ENCODE data around the gene WDFY2. TPM values are rescaled to one million over a fixed set of nuclear protein-coding genes. Genes with fewer than 3 reads are reported as not detected.
"Not testable (repeated sequence)": the region's sequence is repeated elsewhere in the genome, so short reads cannot be mapped to it uniquely, and the experiment has no call there.

WDFY2 gene
- total RNA-seq, 4 donors from 2014 or later = 5.2 to 11.5 (median 8.5) TPM

- WGBS, 2 donors (ENCODE audit: low coverage in 1 of 2) = 57 to 69% methylated on average over 6 to 9 of the region's 9 CpGs
- Histone ChIP-seq H3K9me3 (peaks cover 0 to 3% (median 0%) of the 10 kb centered on the region in 3 donors), H3K27ac (no peak overlapping the region), H3K27me3 (no peaks in the 10 kb centered on the region), H3K4me3 (no peak overlapping the region), H3K36me3 (no peaks in the 10 kb centered on the region), H3K4me1 (no peaks in the 10 kb centered on the region)
- TF ChIP-seq POLR2AphosphoS5 (IDR thresholded peaks at IDR 0.05) (no peak), CTCF (IDR thresholded peaks at IDR 0.05) (no peak), POLR2A (IDR thresholded peaks at IDR 0.05) (no peak), EP300 (IDR thresholded peaks at IDR 0.05) (no peak)
- ATAC-seq = no peak
These were observed 22.1 kb upstream of the WDFY2 start for GRCh38 chr13:51562011-51562671.

- no peak for TF ChIP-seq POLR2AphosphoS5 (IDR thresholded peaks at IDR 0.05)
- no peak for TF ChIP-seq POLR2A (IDR thresholded peaks at IDR 0.05)
- no peak for TF ChIP-seq CTCF (IDR thresholded peaks at IDR 0.05)
- no peak for TF ChIP-seq EP300 (IDR thresholded peaks at IDR 0.05)
- 84 to 92% methylated on average over 2 to 3 of the region's 3 CpGs for WGBS, 2 donors (ENCODE audit: low coverage in 1 of 2)
- H3K36me3 ChIP-seq = no peaks in the 10 kb centered on the region
- H3K4me3 ChIP-seq = no peak overlapping the region
- H3K27me3 ChIP-seq = no peaks in the 10 kb centered on the region
- ATAC-seq = no peak
- H3K27ac ChIP-seq = no peak overlapping the region
- no peaks in the 10 kb centered on the region for H3K4me1 ChIP-seq
- H3K9me3 ChIP-seq = peaks cover 0 to 15% (median 0%) of the 10 kb centered on the region in 3 donors
These were observed 20.0 kb upstream of the WDFY2 start for GRCh38 chr13:51564252-51564651.

GRCh38 chr13:51564671-51565070, 19.6 kb upstream of the WDFY2 start:
- H3K27ac ChIP-seq = no peak overlapping the region

GRCh38 chr13:51569001-51569400, 15.3 kb upstream of the WDFY2 start:
- H3K27me3 ChIP-seq, H3K4me1 ChIP-seq, H3K27ac ChIP-seq, ATAC-seq, H3K4me3 ChIP-seq, H3K36me3 ChIP-seq: not testable (repeated sequence)
- 86 to 89% methylated on average over 1 to 4 of the region's 4 CpGs for WGBS, 2 donors (ENCODE audit: low coverage in 1 of 2)
- H3K9me3 ChIP-seq = peaks cover 0 to 15% (median 0%) of the 10 kb centered on the region in 3 donors

More at GRCh38 chr13:51564671-51565070, 19.6 kb upstream of the WDFY2 start:
- WGBS, 2 donors (ENCODE audit: low coverage in 1 of 2) = 100% methylated on average over 1 of the region's 1 CpG; no CpG with 5 or more reads in 1 of the 2 donors
- no peak for ATAC-seq
- Histone ChIP-seq H3K9me3 (peaks cover 0 to 15% (median 0%) of the 10 kb centered on the region in 3 donors), H3K4me3 (no peak overlapping the region), H3K4me1 (no peaks in the 10 kb centered on the region), H3K27me3 (no peaks in the 10 kb centered on the region), H3K36me3 (no peaks in the 10 kb centered on the region)
- TF ChIP-seq EP300 (IDR thresholded peaks at IDR 0.05) (no peak), POLR2A (IDR thresholded peaks at IDR 0.05) (no peak), CTCF (IDR thresholded peaks at IDR 0.05) (no peak), POLR2AphosphoS5 (IDR thresholded peaks at IDR 0.05) (no peak)

GRCh38 chr13:51576754-51577153, 7.5 kb upstream of the WDFY2 start:
- no peaks in the 10 kb centered on the region for H3K36me3 ChIP-seq
- TF ChIP-seq EP300 (IDR thresholded peaks at IDR 0.05) = no peak
- TF ChIP-seq POLR2A (IDR thresholded peaks at IDR 0.05) = no peak
- TF ChIP-seq CTCF (IDR thresholded peaks at IDR 0.05) = no peak
- TF ChIP-seq POLR2AphosphoS5 (IDR thresholded peaks at IDR 0.05) = no peak
- H3K4me3 ChIP-seq = no peak overlapping the region
- ATAC-seq = no peak
- H3K4me1 ChIP-seq = no peaks in the 10 kb centered on the region
- H3K27ac ChIP-seq = no peak overlapping the region
- H3K27me3 ChIP-seq = no peaks in the 10 kb centered on the region
- 89 to 91% methylated on average over 1 of the region's 1 CpG for WGBS, 2 donors (ENCODE audit: low coverage in 1 of 2)
- H3K9me3 ChIP-seq = no peaks in the 10 kb centered on the region
